ENCODE data around the gene MCL1. TPM values are rescaled to one million over a fixed set of nuclear protein-coding genes. Genes with fewer than 3 reads are reported as not detected.

MCL1 gene
- total RNA-seq, 1 donor from 2014 or later: 697 TPM

- DNase-seq (ENCODE audit: low spot score): no peak
Observed at GRCh38 chr1:150543500-150544143, 35.8 kb downstream of the MCL1 start.

GRCh38 chr1:150537732-150538684, 41.4 kb downstream of the MCL1 start:
- no peak for DNase-seq (ENCODE audit: low spot score)

- DNase-seq (ENCODE audit: low spot score): no peak
Observed at GRCh38 chr1:150536836-150537731, 42.3 kb downstream of the MCL1 start.

- DNase-seq (ENCODE audit: low spot score): no peak
Observed at GRCh38 chr1:150535511-150536287, 43.7 kb downstream of the MCL1 start.

- no peak for DNase-seq (ENCODE audit: low spot score)
Observed at GRCh38 chr1:150534002-150534401, 45.4 kb downstream of the MCL1 start.

GRCh38 chr1:150532860-150533259, 46.5 kb downstream of the MCL1 start:
- DNase-seq (ENCODE audit: low spot score): no peak

GRCh38 chr1:150530491-150531159, 48.8 kb downstream of the MCL1 start:
- DNase-seq (ENCODE audit: low spot score): no peak

GRCh38 chr1:150529017-150529416, 50.4 kb downstream of the MCL1 start:
- DNase-seq (ENCODE audit: low spot score): no peak

- DNase-seq (ENCODE audit: low spot score): no peak
Observed at GRCh38 chr1:150528196-150528595, 51.2 kb downstream of the MCL1 start.

GRCh38 chr1:150525348-150525747, 54.1 kb downstream of the MCL1 start:
- no peak for DNase-seq (ENCODE audit: low spot score)

Small RNA genes lying within 50 kb of the gene (microRNA-seq; reads per million reads assigned to microRNA genes)
- not detected for gene MIR4257 (ENCODE audit: borderline number of aligned reads)

Other genes starting within 250 kb of the MCL1 start
- gene RPRD2, start 215.5 kb downstream of the MCL1 start, total RNA-seq: 21.7 TPM
- 14.0 TPM for gene TARS2, start 92.2 kb downstream of the MCL1 start, total RNA-seq
- 33.1 TPM for gene ECM1, start 71.5 kb downstream of the MCL1 start, total RNA-seq
- not detected for gene FALEC, start 63.9 kb downstream of the MCL1 start, total RNA-seq
- gene ADAMTSL4, start 30.2 kb downstream of the MCL1 start, total RNA-seq: 76.4 TPM
- gene ENSA, start 50.0 kb upstream of the MCL1 start, total RNA-seq: 138 TPM
- gene GOLPH3L, start 117.5 kb upstream of the MCL1 start, total RNA-seq: 19.1 TPM
- 0.29 TPM for gene HORMAD1, start 141.3 kb upstream of the MCL1 start, total RNA-seq
- 173 TPM for gene CTSS, start 186.2 kb upstream of the MCL1 start, total RNA-seq
- 76.4 TPM for gene CTSK, start 228.7 kb upstream of the MCL1 start, total RNA-seq